Natural killer cell (primary cell): Measurements from ENCODE around the gene TMEM14C. TPM values are rescaled to one million over a fixed set of nuclear protein-coding genes. Genes with fewer than 3 reads are reported as not detected.

Experiments used
- ATAC-seq, 3 donors: fragments of 150-1000 bp in 2 of 3; fragments of 200-7000 bp in 1 of 3; cut with Tn5 transposase; 1 replicate in 1 of 3; 2 replicates in 2 of 3; pipeline ENCODE4 v1.10.0; 2021; ENCODE audit warnings: mild to moderate bottlenecking in 2 of 3, moderate library complexity in 2 of 3
- DNase-seq, 2 donors: peaks; one replicate each; pipeline versions ENCODE4 v3.0.0 to v3.0.0-alpha.2; 2013 to 2021; ENCODE audit warnings: mixed read lengths in 1 of 2
- H3K27ac ChIP-seq: one replicate; pipeline ENCODE4 v1.5.1; 2013; ENCODE audit warnings: mild to moderate bottlenecking, low read length
- H3K27me3 ChIP-seq: one replicate; pipeline ENCODE4 v1.6.1; 2013; ENCODE audit warnings: low read length; ENCODE audit not compliant: control insufficient read depth, insufficient read depth
- H3K36me3 ChIP-seq: one replicate; pipeline ENCODE4 v1.6.1; 2013; ENCODE audit warnings: low read length; ENCODE audit not compliant: control insufficient read depth, insufficient read depth
- H3K4me1 ChIP-seq: one replicate; pipeline ENCODE4 v1.6.1; 2013; ENCODE audit warnings: low read length; ENCODE audit not compliant: control insufficient read depth, insufficient read depth
- H3K4me3 ChIP-seq: one replicate; pipeline ENCODE4 v1.5.1; 2013; ENCODE audit warnings: low read length
- H3K9me3 ChIP-seq: one replicate; pipeline ENCODE4 v1.6.1; 2013; ENCODE audit warnings: low read length; ENCODE audit not compliant: control insufficient read depth, insufficient read depth
- H3K27ac Mint-ChIP-seq, 2 donors: one replicate each; pipeline ENCODE4 v1.8.0; 2022; ENCODE audit warnings: mild to moderate bottlenecking in 2 of 2, mixed read lengths in 2 of 2, moderate library complexity in 1 of 2
- H3K27me3 Mint-ChIP-seq, 2 donors: one replicate each; pipeline ENCODE4 v1.8.0; 2022; ENCODE audit warnings: low read depth in 2 of 2, mixed read lengths in 2 of 2
- H3K36me3 Mint-ChIP-seq: one replicate; pipeline ENCODE4 v1.8.0; 2022; ENCODE audit warnings: mixed read lengths
- H3K4me1 Mint-ChIP-seq, 2 donors: one replicate each; pipeline ENCODE4 v1.8.0; 2022; ENCODE audit warnings: mixed read lengths in 2 of 2
- H3K4me3 Mint-ChIP-seq: one replicate; pipeline ENCODE4 v1.8.0; 2022; ENCODE audit warnings: mild to moderate bottlenecking, moderate library complexity, mixed read lengths
- H3K9me3 Mint-ChIP-seq, 2 donors: one replicate each; pipeline ENCODE4 v1.8.0; 2022; ENCODE audit warnings: mixed read lengths in 2 of 2
- WGBS: methylation state at CpG from one replicate; pipeline ENCODE4 v1.1.7; 2013; ENCODE audit warnings: missing lambda C conversion rate; ENCODE audit not compliant: insufficient coverage; 5-methylcytosine and 5-hydroxymethylcytosine counted together
- intact Hi-C: fragments of 100-400 bp; cut with micrococcal nuclease; formaldehyde crosslinking; loops from one replicate; pipeline ENCODE4 v1.14.2; 2022
- total RNA-seq, 4 donors: library from RNA; stranded (reverse); fragments of 120-200 nt in 1 of 4; gene quantifications; one replicate each; pipeline versions ENCODE4 v1.2.3 to v1.2.4, GENCODE V29; 2013 to 2022
- TF ChIP-seq, protein P1 (sequence below): fragments of 200-600 bp; IDR thresholded peaks from one replicate; pipeline ENCODE4 v1.8.0; 2022; ENCODE audit warnings: antibody characterized with exemption

Gene TMEM14C
- total RNA-seq, 3 donors from 2014 or later (not counting 1 experiment from before 2014, with no cell fraction given): 2.4 to 15.7 (median 14.3) TPM

DNA sequence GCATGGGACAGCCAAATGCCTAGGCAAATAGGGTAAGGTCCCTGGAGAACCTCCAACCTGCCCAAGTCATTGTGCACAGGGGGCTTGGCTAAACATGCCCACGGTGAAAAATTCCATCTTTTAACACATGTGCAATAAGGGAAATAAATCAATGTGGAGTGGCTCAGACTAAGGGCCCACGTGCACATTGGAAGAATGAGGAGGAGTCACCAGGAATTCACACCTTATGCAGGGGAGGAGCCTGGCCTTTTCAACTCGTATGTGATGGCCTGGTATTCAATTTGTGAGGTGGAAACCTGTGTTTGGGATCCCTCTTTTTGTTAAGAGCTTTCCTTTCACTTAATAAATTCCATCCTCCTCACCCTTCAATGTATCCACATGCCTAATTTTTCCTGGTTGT is 41.1 kb upstream of the TMEM14C start:
- no peak for ATAC-seq
- WGBS: 89% methylated on average over 1 of the region's 3 CpGs
- no peak overlapping the region for H3K4me3 Mint-ChIP-seq

DNA sequence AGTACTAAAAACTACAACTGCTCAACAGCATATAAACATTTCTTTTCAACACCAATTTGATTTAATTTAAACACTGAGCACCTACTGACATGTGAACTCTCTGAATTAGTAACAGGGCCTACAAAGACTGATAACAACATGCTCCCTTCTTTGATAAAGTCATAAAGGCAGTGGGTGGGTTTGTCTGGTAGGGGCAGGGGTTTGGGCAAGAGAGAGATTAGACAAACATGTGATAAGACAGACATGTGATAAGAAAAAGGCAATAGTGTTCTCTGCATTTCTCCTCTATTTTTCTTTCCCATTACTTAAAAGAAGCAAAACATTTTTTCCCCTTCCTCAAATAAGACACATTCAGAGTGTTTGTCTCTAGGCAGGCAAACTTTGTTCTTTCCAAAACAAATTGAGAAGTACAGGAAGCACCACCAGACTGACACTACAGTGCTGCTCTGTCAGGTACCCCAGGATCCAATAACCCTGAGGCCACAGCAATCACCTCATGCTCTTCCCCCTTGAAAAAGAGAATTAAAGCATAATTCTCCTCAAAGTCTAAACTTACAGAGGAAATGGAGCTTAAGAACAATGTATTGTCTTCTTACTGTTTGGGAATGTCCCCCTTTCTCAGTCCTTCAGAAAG is 40.4 kb upstream of the TMEM14C start:
- ATAC-seq: no peak
- Histone ChIP-seq H3K27ac (peak overlapping the region; percentile 28), H3K4me3 (no peak overlapping the region), H3K36me3 (no peaks in the 10 kb centered on the region), H3K4me1 (peaks cover 17% of the 10 kb centered on the region), H3K27me3 (no peaks in the 10 kb centered on the region), H3K9me3 (no peaks in the 10 kb centered on the region)
- peak overlapping the region; percentile 47 for H3K4me3 Mint-ChIP-seq
- H3K27me3 Mint-ChIP-seq: peaks cover 0 to 2% of the 10 kb centered on the region in 2 donors
- DNase-seq: no peak
- TF ChIP-seq, protein P1, sequence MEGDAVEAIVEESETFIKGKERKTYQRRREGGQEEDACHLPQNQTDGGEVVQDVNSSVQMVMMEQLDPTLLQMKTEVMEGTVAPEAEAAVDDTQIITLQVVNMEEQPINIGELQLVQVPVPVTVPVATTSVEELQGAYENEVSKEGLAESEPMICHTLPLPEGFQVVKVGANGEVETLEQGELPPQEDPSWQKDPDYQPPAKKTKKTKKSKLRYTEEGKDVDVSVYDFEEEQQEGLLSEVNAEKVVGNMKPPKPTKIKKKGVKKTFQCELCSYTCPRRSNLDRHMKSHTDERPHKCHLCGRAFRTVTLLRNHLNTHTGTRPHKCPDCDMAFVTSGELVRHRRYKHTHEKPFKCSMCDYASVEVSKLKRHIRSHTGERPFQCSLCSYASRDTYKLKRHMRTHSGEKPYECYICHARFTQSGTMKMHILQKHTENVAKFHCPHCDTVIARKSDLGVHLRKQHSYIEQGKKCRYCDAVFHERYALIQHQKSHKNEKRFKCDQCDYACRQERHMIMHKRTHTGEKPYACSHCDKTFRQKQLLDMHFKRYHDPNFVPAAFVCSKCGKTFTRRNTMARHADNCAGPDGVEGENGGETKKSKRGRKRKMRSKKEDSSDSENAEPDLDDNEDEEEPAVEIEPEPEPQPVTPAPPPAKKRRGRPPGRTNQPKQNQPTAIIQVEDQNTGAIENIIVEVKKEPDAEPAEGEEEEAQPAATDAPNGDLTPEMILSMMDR: no peak
- peaks cover 33 to 35% of the 10 kb centered on the region in 2 donors for H3K4me1 Mint-ChIP-seq
- intact Hi-C loops: no loop called here
- no peaks in the 10 kb centered on the region for H3K9me3 Mint-ChIP-seq
- H3K36me3 Mint-ChIP-seq: no peaks in the 10 kb centered on the region
- peak overlapping the region; percentile 70 to 73 for H3K27ac Mint-ChIP-seq

More for the DNA sequence above, 41.1 kb upstream of the TMEM14C start:
- no peaks in the 10 kb centered on the region for H3K36me3 ChIP-seq
- Mint-ChIP-seq H3K36me3 (no peaks in the 10 kb centered on the region), H3K9me3 (no peaks in the 10 kb centered on the region), H3K27me3 (peaks cover 0 to 2% of the 10 kb centered on the region in 2 donors), H3K27ac (peak overlapping the region in 1 of 2 donors; percentile 70), H3K4me1 (peaks cover 33 to 35% of the 10 kb centered on the region in 2 donors)
- no peak for DNase-seq
- no peak overlapping the region for H3K27ac ChIP-seq
- H3K27me3 ChIP-seq: no peaks in the 10 kb centered on the region
- H3K9me3 ChIP-seq: no peaks in the 10 kb centered on the region
- peaks cover 17% of the 10 kb centered on the region for H3K4me1 ChIP-seq
- TF ChIP-seq, protein P1: no peak
- intact Hi-C loops: no loop called here
- H3K4me3 ChIP-seq: no peak overlapping the region

DNA sequence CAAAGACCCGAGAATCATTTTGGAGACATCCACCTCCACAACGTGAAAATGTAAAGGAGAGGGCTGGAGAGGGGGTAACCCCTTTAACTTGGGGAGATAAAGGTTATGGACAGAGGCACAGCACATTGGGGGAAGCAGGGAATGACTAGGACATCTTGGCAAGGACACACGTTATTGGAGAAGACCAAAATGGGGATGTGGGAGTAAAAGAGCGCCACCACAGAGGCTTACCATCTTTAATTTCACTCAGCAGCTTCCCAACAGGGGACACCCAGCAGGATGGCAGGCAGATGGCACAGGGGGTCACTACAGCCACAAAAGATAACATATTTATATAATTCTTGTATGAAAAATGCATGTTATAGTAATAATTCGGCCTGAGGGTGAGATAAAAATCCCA is 38.3 kb upstream of the TMEM14C start:
- Histone ChIP-seq H3K36me3 (no peaks in the 10 kb centered on the region), H3K9me3 (no peaks in the 10 kb centered on the region), H3K27ac (no peak overlapping the region), H3K27me3 (no peaks in the 10 kb centered on the region), H3K4me3 (no peak overlapping the region), H3K4me1 (peaks cover 17% of the 10 kb centered on the region)
- no peak overlapping the region for H3K4me3 Mint-ChIP-seq
- H3K9me3 Mint-ChIP-seq: no peaks in the 10 kb centered on the region
- peaks cover 33 to 35% of the 10 kb centered on the region in 2 donors for H3K4me1 Mint-ChIP-seq
- DNase-seq (no peak), ATAC-seq (no peak)
- H3K27ac Mint-ChIP-seq: peak overlapping the region; percentile 12 to 29
- peaks cover 0 to 5% of the 10 kb centered on the region in 2 donors for H3K27me3 Mint-ChIP-seq
- no peaks in the 10 kb centered on the region for H3K36me3 Mint-ChIP-seq
- intact Hi-C loops: no loop called here
- TF ChIP-seq, protein P1: no peak
- WGBS: 69% methylated on average over 5 of the region's 5 CpGs
